A549 (cell line): ENCODE measurements around the gene GRK1. TPM values are rescaled to one million over a fixed set of nuclear protein-coding genes. Genes with fewer than 3 reads are reported as not detected.

Experiments used
- ATAC-seq, 2 experiments: fragments of 200-7000 bp in 1 of 2; fragments of >200 bp in 1 of 2; cut with Nextera tagmentation in 1 of 2; cut with Tn5 transposase in 1 of 2; 3 replicates each; pipeline versions ENCODE4 v1.8.0 to v1.9.1; 2018 to 2020; ENCODE audit warnings: mild to moderate bottlenecking in 1 of 2, moderate library complexity in 1 of 2
- CTCF ChIA-PET: fragments of 300-600 bp; sonication (Branson Sonifier 250); formaldehyde crosslinking; extraction: SDS; loops from one replicate; lab custom pipeline; 2021; ENCODE audit warnings: antibody characterized with exemption, inconsistent platforms; lab: Yijun Ruan, JAX
- POLR2A ChIA-PET: fragments of 350-600 bp; formaldehyde crosslinking; extraction: SDS; loops from one replicate; lab custom pipeline; 2021; ENCODE audit warnings: antibody characterized with exemption, inconsistent platforms; lab: Yijun Ruan, JAX
- DNase-seq, 2 experiments: peaks; one replicate each; pipeline versions ENCODE4 v3.0.0 to v3.0.0-alpha.2; 2011 to 2016; ENCODE audit warnings: low read depth in 1 of 2, low spot score in 1 of 2
- FAIRE-seq: peaks from 2 replicates; lab custom pipeline; 2011; peaks lifted over from hg19 to GRCh38; lab: Jason Lieb, UNC
- H3K27ac ChIP-seq, 2 experiments: fragments of >200 bp; sonication (Bioruptor Twin); formaldehyde crosslinking; 3 replicates each; pipeline ENCODE4 v1.5.1; 2016 to 2017
- H3K4me1 ChIP-seq: fragments of >200 bp; sonication (Bioruptor Twin); formaldehyde crosslinking; 3 replicates; pipeline ENCODE4 v1.6.1; 2016
- H3K4me2 ChIP-seq: fragments of >200 bp; sonication (Bioruptor Twin); formaldehyde crosslinking; 3 replicates; pipeline ENCODE4 v1.6.1; 2016
- H3K4me3 ChIP-seq: fragments of >200 bp; sonication (Bioruptor Twin); formaldehyde crosslinking; 3 replicates; pipeline ENCODE4 v1.5.1; 2016
- H3K9me3 ChIP-seq: fragments of >200 bp; sonication (Bioruptor Twin); formaldehyde crosslinking; 3 replicates; pipeline ENCODE4 v1.6.1; 2016
- CBX8 ChIP-seq: fragments of 200-600 bp; sonication (generic); IDR thresholded peaks from 2 replicates; pipeline ENCODE4 v1.6.1; 2016
- CHD2 ChIP-seq: fragments of 150-350 bp; IDR thresholded peaks from 2 replicates; pipeline ENCODE4 v1.6.1; 2014; ENCODE audit warnings: low read length; ENCODE audit not compliant: partially characterized antibody
- EP300 ChIP-seq, 2 experiments: fragments of >200 bp; sonication (Bioruptor Twin); formaldehyde crosslinking; IDR thresholded peaks; 2 replicates in 1 of 2; 3 replicates in 1 of 2; pipeline ENCODE4 v1.6.1; 2016 to 2017
- GATA3 ChIP-seq: IDR thresholded peaks from 2 replicates; pipeline ENCODE4 v1.6.1; 2012; ENCODE audit warnings: borderline replicate concordance
- HDAC2 ChIP-seq: fragments of 200-600 bp; sonication (generic); IDR thresholded peaks from 2 replicates; pipeline ENCODE4 v1.6.1; 2016
- HEYL ChIP-seq: fragments of 250-450 bp; sonication (Bioruptor Pico); IDR thresholded peaks from 2 replicates; pipeline ENCODE4 v1.8.0; 2021; ENCODE audit warnings: mild to moderate bottlenecking, moderate library complexity
- HOXA7 ChIP-seq: fragments of 250-450 bp; sonication (Bioruptor Pico); IDR thresholded peaks from 2 replicates; pipeline ENCODE4 v1.5.0; 2020; ENCODE audit warnings: mild to moderate bottlenecking, moderate library complexity
- JUN ChIP-seq, 2 experiments: fragments of >200 bp; sonication (Bioruptor Twin); formaldehyde crosslinking; IDR thresholded peaks; 2 replicates in 1 of 2; 3 replicates in 1 of 2; pipeline ENCODE4 v1.6.1; 2016 to 2017
- KDM1A ChIP-seq: fragments of 200-600 bp; sonication (generic); IDR thresholded peaks from 2 replicates; pipeline ENCODE4 v1.6.1; 2016; ENCODE audit warnings: low read depth, mild to moderate bottlenecking
- KDM5A ChIP-seq: fragments of 200-600 bp; sonication (generic); IDR thresholded peaks from 2 replicates; pipeline ENCODE4 v1.6.1; 2016; ENCODE audit warnings: antibody characterized with exemption, mild to moderate bottlenecking
- MAZ ChIP-seq: fragments of 150-350 bp; IDR thresholded peaks from 2 replicates; pipeline ENCODE4 v1.6.1; 2014; ENCODE audit warnings: antibody characterized with exemption, low read depth, low read length, borderline replicate concordance
- RAD21 ChIP-seq, 2 experiments: fragments of >200 bp in 1 of 2; sonication (Bioruptor Twin) in 1 of 2; formaldehyde crosslinking in 1 of 2; IDR thresholded peaks in 1 of 2; conservative IDR thresholded peaks in 1 of 2; 2 replicates in 1 of 2; 3 replicates in 1 of 2; pipeline ENCODE4 v1.6.1; 2012 to 2018; ENCODE audit warnings: inconsistent platforms in 1 of 2
- RFX5 ChIP-seq: fragments of 450-650 bp; IDR thresholded peaks from 2 replicates; pipeline ENCODE4 v1.7.1; 2014; ENCODE audit warnings: antibody characterized with exemption, mild to moderate bottlenecking, moderate library complexity
- SMC3 ChIP-seq: fragments of >200 bp; sonication (Bioruptor Twin); formaldehyde crosslinking; IDR thresholded peaks from 3 replicates; pipeline ENCODE4 v1.6.1; 2018; ENCODE audit warnings: inconsistent platforms
- SREBF2 ChIP-seq: fragments of 450-650 bp; IDR thresholded peaks from 2 replicates; pipeline ENCODE4 v1.6.1; 2014; ENCODE audit warnings: mild to moderate bottlenecking, moderate library complexity
- TP53 ChIP-seq: fragments of 250-450 bp; sonication (Bioruptor Pico); IDR thresholded peaks from 2 replicates; pipeline ENCODE4 v1.5.0; 2021; ENCODE audit warnings: mild to moderate bottlenecking, moderate library complexity
- ZFP36 ChIP-seq: fragments of 450-650 bp; IDR thresholded peaks from 2 replicates; pipeline ENCODE4 v1.6.1; 2014; ENCODE audit warnings: borderline replicate concordance; ENCODE audit not compliant: partially characterized antibody
- WGBS: methylation state at CpG from one replicate; pipeline ENCODE4 v1.1.6; 2017; ENCODE audit errors: missing lambda C conversion rate; 5-methylcytosine and 5-hydroxymethylcytosine counted together
- polyA plus RNA-seq, 4 experiments: library from polyadenylated mRNA; depleted of rRNA in 3 of 4; stranded (reverse); fragments of >200 nt; fragmentation: RNase III in 1 of 4; extraction: RNeasy Plus Mini Kit Qiagen cat#74134 plus additional on column Dnase treatment in 1 of 4; gene quantifications; 2 replicates in 3 of 4; 3 replicates in 1 of 4; pipeline ENCODE4 v1.2.3, GENCODE V29; 2011 to 2017
- TF ChIP-seq, protein P1 (sequence below): fragments of 250-450 bp; sonication (Bioruptor Pico); IDR thresholded peaks from 2 replicates; pipeline ENCODE4 v1.5.0; 2020; ENCODE audit warnings: low read depth, mild to moderate bottlenecking, moderate library complexity
- TF ChIP-seq, protein P2 (sequence below): fragments of 200-600 bp; sonication (generic); IDR thresholded peaks from 2 replicates; pipeline ENCODE4 v1.6.1; 2016; ENCODE audit warnings: antibody characterized with exemption, mild to moderate bottlenecking, moderate library complexity
- TF ChIP-seq, protein P3 (sequence below): IDR thresholded peaks from 2 replicates; pipeline ENCODE4 v1.6.1; 2012
- TF ChIP-seq, protein P4 (sequence below): fragments of 150-350 bp; IDR thresholded peaks from 2 replicates; pipeline ENCODE4 v1.6.1; 2014; ENCODE audit warnings: low read depth, mild to moderate bottlenecking, low read length

Gene GRK1
- polyA plus RNA-seq, 2 of the 4 experiments (the other 2 are of a cell fraction): not detected

DNA sequence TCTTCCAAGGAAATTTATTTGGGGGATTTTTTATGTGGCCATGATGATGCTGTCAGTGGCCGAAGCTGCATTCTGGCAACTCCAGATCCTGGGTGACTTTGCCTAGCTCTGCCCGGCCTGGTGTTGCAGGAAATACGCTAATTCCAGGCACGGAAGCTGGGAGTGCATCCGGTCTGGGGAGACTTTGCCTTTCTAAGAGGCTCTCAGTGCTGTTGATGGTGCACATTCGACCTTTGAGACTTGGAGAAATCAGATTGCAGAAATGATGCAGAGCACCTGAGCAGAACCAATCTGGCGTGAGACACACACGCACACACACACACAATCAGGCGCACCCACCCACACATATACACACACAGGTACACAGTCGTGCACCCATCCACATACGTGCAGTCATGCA lies 86.2 kb downstream of the GRK1 start:
- ChIA-PET CTCF (interaction anchor here (1.3 kb wide), 1 partner anchor 29 kb away, joined by 3 read pairs; no protein-coding TSS in a partner anchor), POLR2A (no interaction called here)
- WGBS: 52% methylated on average over 10 of the region's 11 CpGs
- ATAC-seq: no peak
- H3K9me3 ChIP-seq: no peaks in the 10 kb centered on the region
- TF ChIP-seq HEYL (CRISPR knock-in tag) (no peak), RFX5 (no peak), KDM1A (no peak), TP53 (CRISPR knock-in tag) (no peak), HDAC2 (no peak)
- TF ChIP-seq, protein P1, sequence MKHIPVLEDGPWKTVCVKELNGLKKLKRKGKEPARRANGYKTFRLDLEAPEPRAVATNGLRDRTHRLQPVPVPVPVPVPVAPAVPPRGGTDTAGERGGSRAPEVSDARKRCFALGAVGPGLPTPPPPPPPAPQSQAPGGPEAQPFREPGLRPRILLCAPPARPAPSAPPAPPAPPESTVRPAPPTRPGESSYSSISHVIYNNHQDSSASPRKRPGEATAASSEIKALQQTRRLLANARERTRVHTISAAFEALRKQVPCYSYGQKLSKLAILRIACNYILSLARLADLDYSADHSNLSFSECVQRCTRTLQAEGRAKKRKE: no peak
- peaks cover 5% of the 10 kb centered on the region; the same call in 1 of the 3 replicates for H3K4me1 ChIP-seq
- no peak for FAIRE-seq
- no peak overlapping the region for H3K27ac ChIP-seq
- no peak overlapping the region for H3K4me2 ChIP-seq
- no peak overlapping the region for H3K4me3 ChIP-seq
- DNase-seq: no peak

DNA sequence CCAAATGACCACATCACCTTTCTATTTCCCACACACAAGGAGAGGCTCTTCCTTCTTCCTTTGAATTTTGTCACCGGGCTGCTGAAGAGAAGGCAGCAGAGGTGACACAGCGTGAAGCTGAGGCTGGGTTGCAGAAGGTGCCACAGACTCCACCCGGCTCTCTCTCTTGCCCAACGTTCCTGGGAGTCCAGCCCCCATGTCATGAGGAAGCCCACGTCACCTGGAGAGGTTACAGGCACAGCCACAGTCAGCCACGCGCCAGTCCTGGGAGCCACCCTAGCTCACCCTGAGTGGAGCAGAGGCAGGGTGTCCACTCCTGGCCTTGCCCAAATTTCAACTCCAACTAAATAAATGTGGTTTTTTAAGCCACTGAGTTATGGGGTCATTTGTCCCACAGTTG lies 87.2 kb downstream of the GRK1 start:
- WGBS: 59% methylated on average over 7 of the region's 7 CpGs
- H3K4me3 ChIP-seq: no peak overlapping the region
- peaks cover 8% of the 10 kb centered on the region; the same call in 1 of the 3 replicates for H3K4me1 ChIP-seq
- FAIRE-seq: no peak
- no peak overlapping the region for H3K4me2 ChIP-seq
- ChIA-PET CTCF (no interaction called here), POLR2A (no interaction called here)
- no peaks in the 10 kb centered on the region for H3K9me3 ChIP-seq
- no peak for DNase-seq
- H3K27ac ChIP-seq: no peak overlapping the region
- no peak for ATAC-seq
- TF ChIP-seq, protein P2, sequence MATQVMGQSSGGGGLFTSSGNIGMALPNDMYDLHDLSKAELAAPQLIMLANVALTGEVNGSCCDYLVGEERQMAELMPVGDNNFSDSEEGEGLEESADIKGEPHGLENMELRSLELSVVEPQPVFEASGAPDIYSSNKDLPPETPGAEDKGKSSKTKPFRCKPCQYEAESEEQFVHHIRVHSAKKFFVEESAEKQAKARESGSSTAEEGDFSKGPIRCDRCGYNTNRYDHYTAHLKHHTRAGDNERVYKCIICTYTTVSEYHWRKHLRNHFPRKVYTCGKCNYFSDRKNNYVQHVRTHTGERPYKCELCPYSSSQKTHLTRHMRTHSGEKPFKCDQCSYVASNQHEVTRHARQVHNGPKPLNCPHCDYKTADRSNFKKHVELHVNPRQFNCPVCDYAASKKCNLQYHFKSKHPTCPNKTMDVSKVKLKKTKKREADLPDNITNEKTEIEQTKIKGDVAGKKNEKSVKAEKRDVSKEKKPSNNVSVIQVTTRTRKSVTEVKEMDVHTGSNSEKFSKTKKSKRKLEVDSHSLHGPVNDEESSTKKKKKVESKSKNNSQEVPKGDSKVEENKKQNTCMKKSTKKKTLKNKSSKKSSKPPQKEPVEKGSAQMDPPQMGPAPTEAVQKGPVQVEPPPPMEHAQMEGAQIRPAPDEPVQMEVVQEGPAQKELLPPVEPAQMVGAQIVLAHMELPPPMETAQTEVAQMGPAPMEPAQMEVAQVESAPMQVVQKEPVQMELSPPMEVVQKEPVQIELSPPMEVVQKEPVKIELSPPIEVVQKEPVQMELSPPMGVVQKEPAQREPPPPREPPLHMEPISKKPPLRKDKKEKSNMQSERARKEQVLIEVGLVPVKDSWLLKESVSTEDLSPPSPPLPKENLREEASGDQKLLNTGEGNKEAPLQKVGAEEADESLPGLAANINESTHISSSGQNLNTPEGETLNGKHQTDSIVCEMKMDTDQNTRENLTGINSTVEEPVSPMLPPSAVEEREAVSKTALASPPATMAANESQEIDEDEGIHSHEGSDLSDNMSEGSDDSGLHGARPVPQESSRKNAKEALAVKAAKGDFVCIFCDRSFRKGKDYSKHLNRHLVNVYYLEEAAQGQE: no peak
- TF ChIP-seq KDM1A: no peak
- no peak for TF ChIP-seq RAD21 (conservative IDR thresholded peaks at IDR 0.05 in 1 of 2, IDR thresholded peaks at IDR 0.05 in 1 of 2)
- TF ChIP-seq MAZ: no peak
- no peak for TF ChIP-seq CHD2
- no peak for TF ChIP-seq EP300 (IDR thresholded peaks at IDR 0.05)
- no peak for TF ChIP-seq JUN (IDR thresholded peaks at IDR 0.05)
- TF ChIP-seq ZFP36: no peak
- TF ChIP-seq KDM5A: no peak
- TF ChIP-seq, protein P3, sequence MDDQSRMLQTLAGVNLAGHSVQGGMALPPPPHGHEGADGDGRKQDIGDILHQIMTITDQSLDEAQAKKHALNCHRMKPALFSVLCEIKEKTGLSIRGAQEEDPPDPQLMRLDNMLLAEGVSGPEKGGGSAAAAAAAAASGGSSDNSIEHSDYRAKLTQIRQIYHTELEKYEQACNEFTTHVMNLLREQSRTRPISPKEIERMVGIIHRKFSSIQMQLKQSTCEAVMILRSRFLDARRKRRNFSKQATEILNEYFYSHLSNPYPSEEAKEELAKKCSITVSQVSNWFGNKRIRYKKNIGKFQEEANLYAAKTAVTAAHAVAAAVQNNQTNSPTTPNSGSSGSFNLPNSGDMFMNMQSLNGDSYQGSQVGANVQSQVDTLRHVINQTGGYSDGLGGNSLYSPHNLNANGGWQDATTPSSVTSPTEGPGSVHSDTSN: no peak
- no peak for TF ChIP-seq GATA3
- no peak for TF ChIP-seq HOXA7 (CRISPR knock-in tag)
- TF ChIP-seq SREBF2: no peak
- no peak for TF ChIP-seq CBX8
- TF ChIP-seq, protein P4, sequence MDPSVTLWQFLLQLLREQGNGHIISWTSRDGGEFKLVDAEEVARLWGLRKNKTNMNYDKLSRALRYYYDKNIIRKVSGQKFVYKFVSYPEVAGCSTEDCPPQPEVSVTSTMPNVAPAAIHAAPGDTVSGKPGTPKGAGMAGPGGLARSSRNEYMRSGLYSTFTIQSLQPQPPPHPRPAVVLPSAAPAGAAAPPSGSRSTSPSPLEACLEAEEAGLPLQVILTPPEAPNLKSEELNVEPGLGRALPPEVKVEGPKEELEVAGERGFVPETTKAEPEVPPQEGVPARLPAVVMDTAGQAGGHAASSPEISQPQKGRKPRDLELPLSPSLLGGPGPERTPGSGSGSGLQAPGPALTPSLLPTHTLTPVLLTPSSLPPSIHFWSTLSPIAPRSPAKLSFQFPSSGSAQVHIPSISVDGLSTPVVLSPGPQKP: no peak
- TF ChIP-seq SMC3: no peak
- no peak for TF ChIP-seq RFX5
